Right ventricle myocardium inferior (tissue), 1 donor: ENCODE measurements around the gene FDX2. TPM values are rescaled to one million over a fixed set of nuclear protein-coding genes. Genes with fewer than 3 reads are reported as not detected.
A peak's percentile ranks its signal among the peaks of the same experiment; 100 is the strongest.

Experiments used
- ATAC-seq: fragments of 200-7000 bp; cut with Tn5 transposase; one replicate; pipeline ENCODE4 v1.9.1; 2020; ENCODE audit warnings: mild to moderate bottlenecking, moderate library complexity
- DNase-seq: peaks from one replicate; pipeline ENCODE4 v3.0.0; 2021; ENCODE audit errors: missing footprints
- intact Hi-C: fragments of 100-400 bp; cut with DNase I; formaldehyde crosslinking; loops from one replicate; pipeline ENCODE4 v1.11.0; 2022
- total RNA-seq: library from RNA; stranded (reverse); fragmentation: NEBNext Ultra II Directional; extraction: Animal tissue kit (Norgen Biotek cat#: 25700); gene quantifications from one replicate; pipeline ENCODE4 v1.2.1, GENCODE V29; 2021
- donor health status: DM: no; HTN: yes; CAD: no; lungs with severe emphysema.

The FDX2 gene
- total RNA-seq, 1 donor from 2014 or later: 20.1 TPM

DNA sequence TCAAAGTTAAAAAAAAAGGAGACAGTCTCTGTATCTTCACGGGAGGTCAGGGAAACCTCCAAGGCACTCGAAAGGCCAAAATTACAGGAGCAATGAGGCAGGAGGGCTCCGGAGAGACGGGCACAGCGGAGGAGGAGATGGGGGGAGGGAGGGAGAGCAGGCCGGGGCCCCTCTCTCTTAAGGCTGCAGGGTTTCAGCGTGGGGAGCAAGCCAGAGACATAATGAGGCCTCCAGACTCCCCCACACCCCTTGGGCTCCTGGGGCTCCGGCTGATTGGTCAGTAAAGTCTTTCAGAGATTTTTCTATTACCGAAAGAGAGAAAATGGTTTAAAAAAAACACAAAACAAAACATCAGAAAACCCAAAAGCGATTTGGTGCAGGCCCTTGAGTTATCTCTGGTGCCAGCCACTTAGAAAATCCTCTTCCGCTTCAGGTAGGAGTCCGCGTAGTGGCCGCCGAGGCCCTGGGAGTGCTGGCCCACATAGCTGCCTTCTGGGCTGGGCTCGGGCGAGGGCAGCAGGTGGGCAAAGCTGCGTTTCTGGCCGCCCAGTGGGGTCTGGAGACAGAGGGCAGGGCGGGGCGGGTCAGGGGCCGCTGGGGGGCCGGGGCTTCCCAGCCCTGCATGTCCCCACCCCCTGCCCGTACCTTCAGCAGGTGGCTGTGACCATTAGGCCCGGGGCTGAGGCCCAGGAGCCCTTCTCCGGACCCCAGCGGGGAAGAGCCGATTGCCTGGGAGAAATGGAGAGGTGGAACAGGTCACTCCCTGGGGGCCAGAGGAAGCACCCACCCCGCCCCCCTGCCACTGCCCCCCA is 1.4 kb upstream of the FDX2 start:
- ATAC-seq (no peak), DNase-seq (peak; percentile 45)
- intact Hi-C loops: no loop called here

- DNase-seq (peak; percentile 41), ATAC-seq (no peak)
- intact Hi-C loops: no loop called here
Measured at GRCh38 chr19:10316229-10317044, 622 bp upstream of the FDX2 start.

DNA sequence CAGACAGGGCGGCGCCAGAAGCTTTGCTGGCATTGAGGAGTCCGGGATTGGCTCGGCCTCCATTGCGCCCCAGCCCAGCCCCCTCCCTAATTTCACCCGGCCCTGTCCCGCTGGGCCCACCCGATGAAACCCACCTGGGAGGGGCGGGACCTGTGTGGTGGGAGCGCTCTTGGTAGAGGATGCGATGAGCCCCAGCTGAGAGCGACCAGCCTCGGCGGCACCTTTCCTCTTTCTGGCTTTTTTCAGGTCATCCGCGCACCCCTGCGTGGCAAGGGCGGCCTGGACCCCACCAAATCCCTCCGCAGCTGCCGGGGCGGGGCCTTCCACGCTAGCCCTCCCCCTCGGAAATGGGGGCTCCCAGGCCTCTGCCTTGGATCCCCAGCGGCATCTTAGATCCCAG is 6.4 kb downstream of the FDX2 start, which contains the start of gene ZGLP1:
TSS of gene ZGLP1 (minus strand) at position 393 of the 400 bp plus-strand sequence.
- DNase-seq (peak; percentile 11), ATAC-seq (no peak)
- intact Hi-C loops: no loop called here

- intact Hi-C loops: no loop called here
- peak; percentile 13 for DNase-seq
- no peak for ATAC-seq
Measured at GRCh38 chr19:10306327-10306726, 9.5 kb downstream of the FDX2 start.

DNA sequence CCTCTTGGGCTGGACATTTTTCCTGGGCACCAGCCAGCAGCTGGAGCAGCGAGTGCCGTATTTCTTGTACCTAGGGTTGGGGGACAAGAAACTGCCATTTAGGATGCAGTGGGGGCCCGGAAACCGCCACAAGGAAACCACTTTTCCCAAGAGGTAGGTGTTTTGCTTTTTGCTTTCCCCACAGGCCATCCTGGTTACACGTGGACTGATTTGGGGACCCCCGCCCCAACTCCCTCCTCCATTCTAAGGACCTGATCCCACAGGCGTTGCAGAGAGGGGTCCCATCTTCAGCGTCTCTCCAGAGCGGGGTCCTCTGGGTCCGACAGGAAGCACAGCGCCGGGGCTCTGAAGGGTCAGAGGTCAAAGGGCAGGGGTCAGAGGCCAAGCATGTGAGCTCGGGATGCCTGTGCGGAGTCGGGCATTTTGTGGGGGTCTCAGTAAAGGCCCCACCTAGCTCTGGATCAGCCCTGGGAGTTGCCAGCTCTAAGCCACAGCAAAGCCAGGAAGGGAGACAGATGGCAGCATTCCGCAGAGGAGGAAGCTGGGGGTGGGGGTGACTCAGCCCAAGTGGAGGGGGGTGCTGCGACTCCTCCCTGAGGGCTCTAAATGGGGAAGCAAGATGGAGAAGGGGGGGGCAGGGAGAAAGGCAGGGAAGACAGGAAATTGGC is 10.5 kb downstream of the FDX2 start:
- DNase-seq: peak; percentile 74
- ATAC-seq: peak; percentile 47
- intact Hi-C loops: no loop called here

DNA sequence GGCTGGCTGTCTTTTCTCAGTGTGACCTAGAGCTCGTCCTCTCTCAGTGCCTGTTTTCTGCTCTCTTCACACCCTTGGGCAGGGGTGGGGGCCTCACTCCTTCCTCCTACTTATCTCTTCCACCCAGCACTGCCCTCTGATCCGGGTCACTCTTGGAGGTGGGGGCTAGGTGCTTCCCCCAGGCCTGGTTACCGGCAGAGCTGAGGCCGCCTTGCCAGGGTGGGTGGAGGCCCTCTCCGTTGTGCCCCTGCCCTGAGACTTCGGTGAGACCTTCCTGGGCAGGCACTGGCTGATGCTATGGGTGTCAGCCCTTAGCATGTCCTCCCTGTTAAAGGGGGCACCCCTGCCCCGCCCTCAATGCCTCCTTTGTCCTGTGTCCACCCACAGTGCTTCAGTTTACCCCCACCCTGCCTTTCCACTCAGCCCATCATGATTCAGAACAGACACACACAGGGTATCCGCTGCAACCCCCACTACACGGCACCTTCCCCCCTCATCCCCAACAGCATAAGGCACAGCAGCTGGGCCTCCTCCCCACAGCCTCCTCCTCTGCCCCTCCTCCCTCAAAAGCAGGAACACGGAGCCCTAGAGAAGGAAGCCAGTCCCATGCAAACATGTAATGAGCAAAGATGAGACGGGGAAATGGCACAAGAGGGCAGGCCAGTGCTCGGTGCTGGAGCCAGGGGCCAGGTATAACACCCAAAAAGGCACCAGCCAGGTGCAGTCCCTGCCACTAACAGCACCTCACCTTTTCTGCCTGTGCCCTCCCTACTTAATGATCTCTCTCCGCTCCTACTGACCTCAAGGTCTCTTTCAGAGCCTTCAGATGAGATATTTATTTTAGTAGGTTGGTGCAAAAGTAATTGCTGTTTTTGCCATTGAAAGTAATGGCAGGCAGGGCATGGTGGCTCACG is 16.0 kb downstream of the FDX2 start:
- intact Hi-C loops: no loop called here
- DNase-seq: peak; percentile 57
- peak; percentile 28 for ATAC-seq

GRCh38 chr19:10295847-10296591 is 19.8 kb downstream of the FDX2 start:
- no peak for ATAC-seq
- intact Hi-C loops: no loop called here
- peak; percentile 45 for DNase-seq

GRCh38 chr19:10295305-10295846 is 20.4 kb downstream of the FDX2 start:
- DNase-seq (peak; percentile 83), ATAC-seq (no peak)
- intact Hi-C loops: no loop called here

GRCh38 chr19:10294368-10294697 is 21.5 kb downstream of the FDX2 start:
- intact Hi-C loops: no loop called here
- DNase-seq: peak; percentile 32

GRCh38 chr19:10293637-10294367 is 22.0 kb downstream of the FDX2 start:
- intact Hi-C loops: no loop called here
- ATAC-seq (no peak), DNase-seq (peak; percentile 37)

More at GRCh38 chr19:10294368-10294697, 21.5 kb downstream of the FDX2 start:
- ATAC-seq: no peak

GRCh38 chr19:10292789-10293636 is 22.8 kb downstream of the FDX2 start:
- DNase-seq (peak; percentile 70), ATAC-seq (no peak)
- intact Hi-C loops: no loop called here

DNA sequence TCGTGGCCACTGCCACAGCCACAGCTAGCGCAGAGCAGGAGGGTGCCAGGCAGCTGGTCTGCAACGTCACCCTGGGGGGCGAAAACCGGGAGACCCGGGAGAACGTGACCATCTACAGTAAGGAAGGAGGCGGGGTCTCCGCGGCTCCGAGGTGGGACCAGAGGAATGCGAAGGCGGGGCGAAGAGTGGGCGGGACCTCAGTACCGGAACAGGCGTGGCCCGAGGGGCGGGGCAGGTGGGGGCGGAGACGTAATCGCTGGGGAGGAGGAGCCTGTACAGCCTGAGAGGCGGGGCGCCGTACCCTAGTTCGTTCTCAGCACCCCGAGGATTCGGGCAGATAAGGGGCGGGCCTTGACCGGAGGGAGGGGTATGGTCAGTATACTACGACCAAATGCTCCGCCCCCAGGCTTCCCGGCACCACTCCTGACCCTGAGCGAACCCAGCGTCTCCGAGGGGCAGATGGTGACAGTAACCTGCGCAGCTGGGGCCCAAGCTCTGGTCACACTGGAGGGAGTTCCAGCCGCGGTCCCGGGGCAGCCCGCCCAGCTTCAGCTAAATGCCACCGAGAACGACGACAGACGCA is 23.5 kb downstream of the FDX2 start:
- peak; percentile 63 for ATAC-seq
- DNase-seq: peak; percentile 91

GRCh38 chr19:10291554-10292205 is 24.1 kb downstream of the FDX2 start:
- DNase-seq (no peak), ATAC-seq (no peak)
- intact Hi-C loops: no loop called here

More for the DNA sequence above, 23.5 kb downstream of the FDX2 start:
- intact Hi-C loops: no loop called here

GRCh38 chr19:10290876-10291553 is 24.8 kb downstream of the FDX2 start:
- peak; percentile 91 for DNase-seq
- peak; percentile 51 for ATAC-seq
- intact Hi-C loops: no loop called here
